Measurements from ENCODE around the gene GLI3. TPM values are rescaled to one million over a fixed set of nuclear protein-coding genes. Genes with fewer than 3 reads are reported as not detected.

Gene GLI3
- total RNA-seq, 1 donor from 2014 or later = 32.0 TPM

DNA sequence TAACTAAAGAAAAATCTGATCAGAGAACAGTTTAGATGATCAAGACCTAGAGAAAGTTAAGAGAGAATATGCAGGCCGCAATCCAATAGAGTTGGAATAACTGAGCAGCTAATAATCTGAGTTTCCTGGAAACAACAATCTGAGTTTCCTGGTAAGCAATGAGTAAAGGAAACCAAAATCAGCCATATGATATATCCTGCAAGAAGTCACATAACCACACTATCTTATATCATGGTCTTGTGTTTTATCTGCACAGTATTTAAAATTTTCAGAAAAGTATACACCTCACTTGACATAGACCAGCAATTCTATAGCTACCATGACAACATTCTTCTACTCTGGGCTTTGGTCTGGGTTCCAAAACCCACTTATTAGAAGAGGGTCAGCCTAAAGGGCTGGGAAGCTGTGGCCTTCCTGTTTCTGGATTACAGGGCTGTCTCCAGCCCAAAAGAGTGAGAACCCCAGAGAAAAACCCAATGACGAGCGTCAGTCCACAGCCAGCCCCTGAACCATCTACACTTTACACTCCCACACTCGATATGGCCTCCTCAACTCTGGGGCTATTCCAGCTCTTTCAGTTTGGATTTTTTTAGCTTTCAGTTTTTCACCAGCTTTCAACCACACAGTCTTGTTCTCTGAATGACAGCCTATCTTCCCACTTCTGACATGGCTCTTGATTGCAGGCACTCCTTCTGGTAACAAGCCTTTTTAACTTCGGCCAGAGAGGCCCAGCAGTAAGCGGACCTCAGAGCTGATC is 110.4 kb downstream of the GLI3 start:
- Histone ChIP-seq H3K4me3 (no peak overlapping the region), H3K9ac (no peak overlapping the region), H3K4me2 (no peak overlapping the region), H4K20me1 (ENCODE audit: low read depth) (peaks cover 85% of the 10 kb centered on the region), H3K27me3 (no peaks in the 10 kb centered on the region), H3K79me2 (ENCODE audit: low read depth) (peaks cover 99% of the 10 kb centered on the region), H3K27ac (peak overlapping the region; percentile 66), H2AFZ (replicated peaks) (no peak overlapping the region), H3K4me1 (peaks cover 64% of the 10 kb centered on the region), H3K36me3 (peaks cover 12% of the 10 kb centered on the region), H3K9me3 (ENCODE audit: low read depth) (no peaks in the 10 kb centered on the region), H3F3A (ENCODE audit: low read depth) (peaks cover 27% of the 10 kb centered on the region)
- peak overlapping the region; percentile 38 for H3K27ac Mint-ChIP-seq
- TF ChIP-seq EZH2phosphoT487 (IDR thresholded peaks at IDR 0.05) (no peak), EZH2 (IDR thresholded peaks at IDR 0.05) (no peak)
- TF ChIP-seq, protein P1, sequence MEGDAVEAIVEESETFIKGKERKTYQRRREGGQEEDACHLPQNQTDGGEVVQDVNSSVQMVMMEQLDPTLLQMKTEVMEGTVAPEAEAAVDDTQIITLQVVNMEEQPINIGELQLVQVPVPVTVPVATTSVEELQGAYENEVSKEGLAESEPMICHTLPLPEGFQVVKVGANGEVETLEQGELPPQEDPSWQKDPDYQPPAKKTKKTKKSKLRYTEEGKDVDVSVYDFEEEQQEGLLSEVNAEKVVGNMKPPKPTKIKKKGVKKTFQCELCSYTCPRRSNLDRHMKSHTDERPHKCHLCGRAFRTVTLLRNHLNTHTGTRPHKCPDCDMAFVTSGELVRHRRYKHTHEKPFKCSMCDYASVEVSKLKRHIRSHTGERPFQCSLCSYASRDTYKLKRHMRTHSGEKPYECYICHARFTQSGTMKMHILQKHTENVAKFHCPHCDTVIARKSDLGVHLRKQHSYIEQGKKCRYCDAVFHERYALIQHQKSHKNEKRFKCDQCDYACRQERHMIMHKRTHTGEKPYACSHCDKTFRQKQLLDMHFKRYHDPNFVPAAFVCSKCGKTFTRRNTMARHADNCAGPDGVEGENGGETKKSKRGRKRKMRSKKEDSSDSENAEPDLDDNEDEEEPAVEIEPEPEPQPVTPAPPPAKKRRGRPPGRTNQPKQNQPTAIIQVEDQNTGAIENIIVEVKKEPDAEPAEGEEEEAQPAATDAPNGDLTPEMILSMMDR (IDR thresholded peaks at IDR 0.05) = no peak
- H3K36me3 Mint-ChIP-seq = peaks cover 28% of the 10 kb centered on the region
- H3K27me3 Mint-ChIP-seq (ENCODE audit: insufficient read depth, low read depth) = no peaks in the 10 kb centered on the region
- peaks cover 16% of the 10 kb centered on the region for H3K9me3 Mint-ChIP-seq
- peaks cover 50% of the 10 kb centered on the region for H3K4me1 Mint-ChIP-seq
- no peak for DNase-seq (ENCODE audit: low spot score)
- no peak overlapping the region for H3K4me3 Mint-ChIP-seq

DNA sequence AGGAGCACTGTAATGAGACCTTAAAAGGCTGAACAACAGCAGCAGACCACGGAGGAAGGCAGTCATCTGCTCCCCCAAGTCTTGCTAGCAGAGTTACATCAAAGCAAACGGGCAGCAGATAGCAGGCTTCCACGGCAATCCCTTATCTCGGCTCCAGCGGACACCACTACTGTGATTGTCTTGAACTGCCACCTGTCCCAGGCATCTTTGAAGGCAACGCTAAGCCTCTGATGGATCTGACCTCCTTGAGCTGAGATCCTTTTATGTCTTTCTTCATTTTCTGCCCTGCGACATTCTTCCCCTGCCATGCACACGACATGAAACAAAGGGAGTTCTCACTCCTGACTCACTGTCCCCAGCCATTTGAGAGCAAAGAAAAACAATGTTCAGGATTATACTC is 111.7 kb downstream of the GLI3 start:
- H3K27ac Mint-ChIP-seq = peak overlapping the region; percentile 35
- peaks cover 99% of the 10 kb centered on the region for H4K20me1 ChIP-seq (ENCODE audit: low read depth)

DNA sequence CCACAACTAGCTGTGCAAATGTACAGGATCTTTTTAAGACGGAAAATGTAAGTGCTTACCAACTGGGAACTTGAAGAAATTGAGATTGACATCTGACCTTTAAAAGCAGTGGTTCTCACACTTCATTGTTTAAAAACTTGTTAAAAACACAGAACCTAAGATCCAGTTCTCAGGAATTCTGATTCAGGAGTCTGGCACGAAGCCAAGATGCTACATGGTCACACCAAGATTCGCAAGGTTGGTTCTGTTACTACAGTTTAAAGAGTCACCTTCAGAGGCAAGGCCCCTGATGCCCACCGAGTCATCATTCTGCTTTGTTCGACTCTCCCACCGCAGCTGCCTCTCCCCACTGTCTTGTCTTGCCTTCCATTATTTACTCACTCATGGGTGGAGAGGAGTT is 113.3 kb downstream of the GLI3 start:
- peak overlapping the region; percentile 34 for H3K4me3 Mint-ChIP-seq
- H3K36me3 Mint-ChIP-seq = peaks cover 31% of the 10 kb centered on the region
- DNase-seq (ENCODE audit: low spot score) = no peak
- peaks cover 99% of the 10 kb centered on the region for H3K79me2 ChIP-seq (ENCODE audit: low read depth)
- no peaks in the 10 kb centered on the region for H3K27me3 ChIP-seq
- H3K27me3 Mint-ChIP-seq (ENCODE audit: insufficient read depth, low read depth) = no peaks in the 10 kb centered on the region
- H3K9me3 ChIP-seq (ENCODE audit: low read depth) = no peaks in the 10 kb centered on the region
- H3K27ac Mint-ChIP-seq = no peak overlapping the region
- no peak overlapping the region for H3K4me3 ChIP-seq
- peaks cover 87% of the 10 kb centered on the region for H3K4me1 ChIP-seq
- peak overlapping the region; percentile 63 for H3K4me2 ChIP-seq
- no peak overlapping the region for H2AFZ ChIP-seq (replicated peaks)
- no peaks in the 10 kb centered on the region for H3K9me3 Mint-ChIP-seq
- TF ChIP-seq EZH2phosphoT487 (IDR thresholded peaks at IDR 0.05) (no peak), EZH2 (IDR thresholded peaks at IDR 0.05) (no peak)
- TF ChIP-seq, protein P1 (IDR thresholded peaks at IDR 0.05) = no peak
- peaks cover 77% of the 10 kb centered on the region for H3K4me1 Mint-ChIP-seq
- no peak overlapping the region for H3K9ac ChIP-seq
- H3K36me3 ChIP-seq = no peaks in the 10 kb centered on the region
- peaks cover 100% of the 10 kb centered on the region for H4K20me1 ChIP-seq (ENCODE audit: low read depth)
- no peak overlapping the region for H3K27ac ChIP-seq
- peaks cover 27% of the 10 kb centered on the region for H3F3A ChIP-seq (ENCODE audit: low read depth)

More for the DNA sequence above, 111.7 kb downstream of the GLI3 start:
- Mint-ChIP-seq H3K4me1 (peaks cover 63% of the 10 kb centered on the region), H3K27me3 (ENCODE audit: insufficient read depth, low read depth) (no peaks in the 10 kb centered on the region), H3K9me3 (peaks cover 5% of the 10 kb centered on the region), H3K4me3 (no peak overlapping the region), H3K36me3 (peaks cover 23% of the 10 kb centered on the region)
- TF ChIP-seq, protein P1 (IDR thresholded peaks at IDR 0.05) = no peak
- no peak for TF ChIP-seq EZH2phosphoT487 (IDR thresholded peaks at IDR 0.05)
- DNase-seq (ENCODE audit: low spot score) = peak; percentile 69
- Histone ChIP-seq H3K9me3 (ENCODE audit: low read depth) (no peaks in the 10 kb centered on the region), H3K27ac (peak overlapping the region; percentile 42), H3K27me3 (no peaks in the 10 kb centered on the region), H3K4me2 (peak overlapping the region; percentile 63), H3K9ac (no peak overlapping the region), H3K36me3 (peaks cover 3% of the 10 kb centered on the region), H3K4me1 (peaks cover 77% of the 10 kb centered on the region), H2AFZ (replicated peaks) (no peak overlapping the region), H3F3A (ENCODE audit: low read depth) (peaks cover 27% of the 10 kb centered on the region), H3K4me3 (no peak overlapping the region), H3K79me2 (ENCODE audit: low read depth) (peaks cover 99% of the 10 kb centered on the region)

Data from neural progenitor cell (in vitro differentiated cells).